EH (cell line): ENCODE results near the gene DTNA.

Experiments
- DNase-seq: peaks from one replicate; pipeline ENCODE4 v3.0.0-alpha.2; 2015; ENCODE audit warnings: low read depth

Gene DTNA

GRCh38 chr18:34772887-34773286 lies 62.8 kb downstream of the DTNA start:
- peak; percentile 68 for DNase-seq

- peak; percentile 72 for DNase-seq
Observed at GRCh38 chr18:34773378-34773777, 63.3 kb downstream of the DTNA start.

GRCh38 chr18:34773961-34774766 lies 64.1 kb downstream of the DTNA start:
- DNase-seq, result peak; percentile 65

- no peak for DNase-seq
Observed at GRCh38 chr18:34775461-34775860, 65.4 kb downstream of the DTNA start.

- no peak for DNase-seq
Observed at GRCh38 chr18:34779112-34779511, 69.0 kb downstream of the DTNA start.

GRCh38 chr18:34780856-34781255 lies 70.8 kb downstream of the DTNA start:
- DNase-seq, result no peak

GRCh38 chr18:34783501-34783900 lies 73.4 kb downstream of the DTNA start:
- peak; percentile 57 for DNase-seq

GRCh38 chr18:34786162-34786741 lies 76.2 kb downstream of the DTNA start:
- DNase-seq, result no peak

GRCh38 chr18:34787931-34788532 lies 77.9 kb downstream of the DTNA start:
- peak; percentile 66 for DNase-seq

GRCh38 chr18:34789768-34790344 lies 79.8 kb downstream of the DTNA start:
- no peak for DNase-seq

- no peak for DNase-seq
Observed at GRCh38 chr18:34794348-34794747, 84.2 kb downstream of the DTNA start.

GRCh38 chr18:34795070-34795732 lies 85.1 kb downstream of the DTNA start:
- DNase-seq, result no peak

GRCh38 chr18:34796035-34796657 lies 86.0 kb downstream of the DTNA start:
- no peak for DNase-seq

- DNase-seq, result no peak
Observed at GRCh38 chr18:34799291-34799690, 89.2 kb downstream of the DTNA start.

GRCh38 chr18:34800381-34800780 lies 90.3 kb downstream of the DTNA start:
- no peak for DNase-seq

- peak; percentile 14 for DNase-seq
Observed at GRCh38 chr18:34801774-34802173, 91.7 kb downstream of the DTNA start.

GRCh38 chr18:34802959-34803358 lies 92.9 kb downstream of the DTNA start:
- no peak for DNase-seq

- no peak for DNase-seq
Observed at GRCh38 chr18:34803877-34804400, 93.8 kb downstream of the DTNA start.

GRCh38 chr18:34805103-34805877 lies 95.2 kb downstream of the DTNA start:
- no peak for DNase-seq

GRCh38 chr18:34805878-34806351 lies 95.8 kb downstream of the DTNA start:
- DNase-seq, result no peak

- no peak for DNase-seq
Observed at GRCh38 chr18:34806527-34806926, 96.4 kb downstream of the DTNA start.
